GM23248 (cell line): ENCODE data around the gene PFDN1. TPM values are rescaled to one million over a fixed set of nuclear protein-coding genes. Genes with fewer than 3 reads are reported as not detected.

Experiments
- DNase-seq: peaks from one replicate; pipeline ENCODE4 v3.0.0-alpha.2; 2015
- H2AFZ ChIP-seq: fragments of 200-600 bp; sonication (generic); 2 replicates; pipeline ENCODE4 v1.6.1; 2016; ENCODE audit warnings: antibody characterized with exemption
- H3F3A ChIP-seq: fragments of 200-600 bp; sonication (generic); 2 replicates; pipeline ENCODE4 v1.6.1; 2016; ENCODE audit warnings: mild to moderate bottlenecking, antibody characterized with exemption, mixed run types; ENCODE audit not compliant: insufficient read depth
- H3K27ac ChIP-seq: fragments of 200-600 bp; sonication (generic); 2 replicates; pipeline ENCODE4 v1.5.1; 2016; ENCODE audit warnings: mild to moderate bottlenecking
- H3K27me3 ChIP-seq: fragments of 200-600 bp; sonication (generic); replicated peaks from 2 replicates; pipeline ENCODE4 v1.6.1; 2016; ENCODE audit warnings: mild to moderate bottlenecking; ENCODE audit not compliant: insufficient read depth
- H3K36me3 ChIP-seq: fragments of 200-600 bp; sonication (generic); 2 replicates; pipeline ENCODE4 v1.6.1; 2016; ENCODE audit warnings: low read depth, mild to moderate bottlenecking
- H3K4me1 ChIP-seq: fragments of 200-600 bp; sonication (generic); 2 replicates; pipeline ENCODE4 v1.6.1; 2016; ENCODE audit warnings: mild to moderate bottlenecking; ENCODE audit not compliant: insufficient read depth
- H3K4me2 ChIP-seq: fragments of 200-600 bp; sonication (generic); one replicate; pipeline ENCODE4 v1.6.1; 2016; ENCODE audit warnings: mild to moderate bottlenecking; ENCODE audit not compliant: unreplicated experiment
- H3K4me3 ChIP-seq: fragments of 200-600 bp; sonication (generic); 2 replicates; pipeline ENCODE4 v1.5.1; 2016; ENCODE audit warnings: mild to moderate bottlenecking
- H3K79me2 ChIP-seq: fragments of 200-600 bp; sonication (generic); 2 replicates; pipeline ENCODE4 v1.6.1; 2016; ENCODE audit warnings: mild to moderate bottlenecking; ENCODE audit not compliant: insufficient read depth
- H3K9ac ChIP-seq: fragments of 200-600 bp; sonication (generic); 2 replicates; pipeline ENCODE4 v1.6.1; 2016; ENCODE audit warnings: mild to moderate bottlenecking
- H3K9me2 ChIP-seq: fragments of 200-600 bp; sonication (generic); 2 replicates; pipeline ENCODE4 v1.6.1; 2016; ENCODE audit warnings: mixed run types, mild to moderate bottlenecking, moderate library complexity; ENCODE audit not compliant: insufficient read depth
- H3K9me3 ChIP-seq: fragments of 200-600 bp; sonication (generic); one replicate; pipeline ENCODE4 v1.6.1; 2017; ENCODE audit warnings: low read depth
- H4K20me1 ChIP-seq: fragments of 200-600 bp; sonication (generic); 2 replicates; pipeline ENCODE4 v1.6.0; 2016; ENCODE audit not compliant: insufficient read depth
- EZH2 ChIP-seq: fragments of 200-600 bp; sonication (generic); IDR thresholded peaks from 2 replicates; pipeline ENCODE4 v1.6.1; 2018; ENCODE audit warnings: antibody characterized with exemption, mild to moderate bottlenecking; ENCODE audit not compliant: insufficient read depth, poor library complexity, severe bottlenecking
- EZH2phosphoT487 ChIP-seq: fragments of 200-600 bp; sonication (generic); IDR thresholded peaks from 2 replicates; pipeline ENCODE4 v1.6.1; 2018; ENCODE audit warnings: antibody characterized with exemption, moderate library complexity, mild to moderate bottlenecking, low read depth; ENCODE audit not compliant: insufficient read depth
- WGBS, 2 experiments: methylation state at CpG; one replicate each; pipeline ENCODE4 v1.1.6; 2015 to 2017; ENCODE audit warnings: low lambda C conversion rate in 2 of 2, low coverage in 1 of 2; ENCODE audit errors: missing lambda C conversion rate in 2 of 2; 5-methylcytosine and 5-hydroxymethylcytosine counted together
- in situ Hi-C: fragments of 300-500 bp; cut with MboI; formaldehyde crosslinking; loops from 2 replicates; pipeline ENCODE4 v1.15.0; 2020
- polyA plus RNA-seq: library from polyadenylated mRNA; unstranded; fragments of >200 nt; fragmentation: Nextera tagmentation; extraction: Ambion mirVana; gene quantifications from 2 replicates; pipeline ENCODE4 v1.2.1, GENCODE V29; 2016
- total RNA-seq: library from RNA; depleted of rRNA; stranded (reverse); fragments of >200 nt; shearing (Covaris generic); gene quantifications from 2 replicates; pipeline ENCODE4 v1.2.3, GENCODE V29; 2014

The PFDN1 gene
- total and polyA plus RNA-seq, 2 experiments from 2014 or later: 95.8 to 99.9 TPM

- no peak overlapping the region for H3K4me3 ChIP-seq
- no peak overlapping the region for H3K4me2 ChIP-seq
- H3K9me2 ChIP-seq: no peaks in the 10 kb centered on the region
- no peaks in the 10 kb centered on the region for H3F3A ChIP-seq
- no peak for DNase-seq
- H3K9me3 ChIP-seq: no peaks in the 10 kb centered on the region
- H2AFZ ChIP-seq: no peak overlapping the region
- H3K36me3 ChIP-seq: no peaks in the 10 kb centered on the region; the same call in 1 of the 2 replicates
- 0 out of 2 replicates have a peak, but pooled peaks cover 3% of the 10 kb centered on the region for H4K20me1 ChIP-seq
- TF ChIP-seq EZH2: no peak
- TF ChIP-seq EZH2phosphoT487: no peak
- H3K27ac ChIP-seq: no peak overlapping the region
- H3K4me1 ChIP-seq: peaks cover 7% of the 10 kb centered on the region
- in situ Hi-C loops: no loop called here
- H3K9ac ChIP-seq: no peak overlapping the region
- H3K79me2 ChIP-seq: peaks cover 98% of the 10 kb centered on the region
- 14 to 16% methylated on average over 7 of the region's 7 CpGs for WGBS, 2 experiments
- no peaks in the 10 kb centered on the region for H3K27me3 ChIP-seq
These were observed 14.9 kb downstream of the PFDN1 start for GRCh38 chr5:140287801-140288521.

GRCh38 chr5:140286424-140286823 is 16.5 kb downstream of the PFDN1 start:
- Histone ChIP-seq H3K79me2 (peaks cover 97% of the 10 kb centered on the region), H3K4me2 (no peak overlapping the region), H3K4me3 (no peak overlapping the region), H3K9ac (no peak overlapping the region), H3K27ac (no peak overlapping the region), H3F3A (no peaks in the 10 kb centered on the region), H3K9me3 (no peaks in the 10 kb centered on the region), H2AFZ (no peak overlapping the region), H3K36me3 (no peaks in the 10 kb centered on the region; the same call in 1 of the 2 replicates), H3K9me2 (no peaks in the 10 kb centered on the region), H4K20me1 (0 out of 2 replicates have a peak, but pooled peaks cover 3% of the 10 kb centered on the region), H3K27me3 (no peaks in the 10 kb centered on the region), H3K4me1 (no peaks in the 10 kb centered on the region)
- in situ Hi-C loops: no loop called here
- no peak for DNase-seq
- 88 to 97% methylated on average over 4 to 5 of the region's 5 CpGs for WGBS, 2 experiments
- TF ChIP-seq EZH2 (no peak), EZH2phosphoT487 (no peak)

GRCh38 chr5:140284013-140284412 is 18.9 kb downstream of the PFDN1 start:
- Histone ChIP-seq H3K9ac (no peak overlapping the region), H3K79me2 (peaks cover 79% of the 10 kb centered on the region), H3K27me3 (no peaks in the 10 kb centered on the region), H3F3A (peaks cover 5% of the 10 kb centered on the region; the same call in 1 of the 2 replicates), H3K36me3 (no peaks in the 10 kb centered on the region; the same call in 1 of the 2 replicates), H3K4me2 (no peak overlapping the region), H3K27ac (no peak overlapping the region), H4K20me1 (0 out of 2 replicates have a peak, but pooled peaks cover 3% of the 10 kb centered on the region), H2AFZ (no peak overlapping the region), H3K9me3 (no peaks in the 10 kb centered on the region), H3K4me3 (no peak overlapping the region), H3K4me1 (no peaks in the 10 kb centered on the region), H3K9me2 (no peaks in the 10 kb centered on the region)
- WGBS, 2 experiments: 85 to 93% methylated on average over 3 of the region's 3 CpGs
- DNase-seq: no peak
- TF ChIP-seq EZH2phosphoT487 (no peak), EZH2 (no peak)
- in situ Hi-C loops: no loop called here

DNA sequence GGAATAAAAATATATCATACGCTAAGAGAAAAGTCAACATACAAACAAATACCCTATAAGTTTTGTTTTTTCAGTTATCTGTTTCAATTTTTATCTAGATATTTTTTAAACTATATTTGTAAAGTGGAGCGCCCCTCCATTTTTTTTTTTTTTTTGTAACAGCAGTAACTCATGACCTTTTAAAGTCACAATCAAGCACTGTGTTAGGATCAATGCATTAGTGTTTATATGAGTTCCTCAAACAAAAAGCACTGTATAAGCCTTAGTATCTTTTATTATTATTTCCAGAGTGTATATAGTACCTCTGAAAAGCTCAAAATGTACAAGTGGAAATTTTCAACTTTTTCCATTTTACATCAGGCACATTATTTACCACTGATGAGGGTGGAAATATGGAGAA is 20.6 kb downstream of the PFDN1 start:
- no peak overlapping the region for H3K9ac ChIP-seq
- H3K4me3 ChIP-seq: no peak overlapping the region
- no peak overlapping the region for H3K4me2 ChIP-seq
- H3K27me3 ChIP-seq: no peaks in the 10 kb centered on the region
- in situ Hi-C loops: no loop called here
- H3K4me1 ChIP-seq: no peaks in the 10 kb centered on the region
- no peak overlapping the region for H2AFZ ChIP-seq
- WGBS, 2 experiments: 97 to 98% methylated on average over 2 of the region's 2 CpGs
- H3F3A ChIP-seq: peaks cover 5% of the 10 kb centered on the region; the same call in 1 of the 2 replicates
- no peak overlapping the region for H3K27ac ChIP-seq
- no peaks in the 10 kb centered on the region for H3K9me3 ChIP-seq
- no peak for DNase-seq
- no peak for TF ChIP-seq EZH2phosphoT487
- TF ChIP-seq EZH2: no peak
- H3K9me2 ChIP-seq: no peaks in the 10 kb centered on the region
- H3K79me2 ChIP-seq: peaks cover 69% of the 10 kb centered on the region
- peaks cover 6% of the 10 kb centered on the region; the same call in 1 of the 2 replicates for H3K36me3 ChIP-seq
- H4K20me1 ChIP-seq: 0 out of 2 replicates have a peak, but pooled peaks cover 3% of the 10 kb centered on the region
